AG09319 (cell line): Measurements from ENCODE around the gene SLC39A11.

ENCODE experiments used
- DNase-seq: peaks from one replicate; pipeline ENCODE4 v3.0.0-alpha.2; 2010; ENCODE audit warnings: low read depth; ENCODE audit errors: extremely low read depth
- CTCF ChIP-seq: IDR thresholded peaks from 2 replicates; pipeline ENCODE4 v1.5.1; 2011; ENCODE audit warnings: low read depth, mild to moderate bottlenecking, inconsistent platforms, low read length, moderate library complexity

The SLC39A11 gene

GRCh38 chr17:73090396-73091202 lies 1.9 kb downstream of the SLC39A11 start:
- DNase-seq, result no peak
- no peak for TF ChIP-seq CTCF

- no peak for TF ChIP-seq CTCF
- no peak for DNase-seq
These were observed 2.9 kb downstream of the SLC39A11 start for GRCh38 chr17:73089322-73090317.

- TF ChIP-seq CTCF, result no peak
- DNase-seq, result no peak
These were observed 3.9 kb downstream of the SLC39A11 start for GRCh38 chr17:73088561-73088960.

- TF ChIP-seq CTCF, result no peak
- DNase-seq, result no peak
These were observed 9.1 kb downstream of the SLC39A11 start for GRCh38 chr17:73083432-73083831.

GRCh38 chr17:73074566-73074965 lies 17.9 kb downstream of the SLC39A11 start:
- no peak for DNase-seq
- TF ChIP-seq CTCF, result no peak

GRCh38 chr17:73072219-73072962 lies 20.1 kb downstream of the SLC39A11 start:
- DNase-seq, result no peak
- no peak for TF ChIP-seq CTCF
